ENCODE data around the gene LYSMD1.
"Not testable (repeated sequence)": the region's sequence is repeated elsewhere in the genome, so short reads cannot be mapped to it uniquely, and the experiment has no call there.

LYSMD1 gene

GRCh38 chr1:151165738-151166504 lies at the start of gene LYSMD1, which contains the start of gene SCNM1:
LYSMD1 (minus strand) TSS chr1:151165902; CDS start chr1:151165258, 644 bp downstream.
SCNM1 (plus strand) TSS chr1:151166144; CDS start chr1:151166153, 9 bp downstream.
- DNase-seq: peak; percentile 83 to 89 (median 87)

DNA sequence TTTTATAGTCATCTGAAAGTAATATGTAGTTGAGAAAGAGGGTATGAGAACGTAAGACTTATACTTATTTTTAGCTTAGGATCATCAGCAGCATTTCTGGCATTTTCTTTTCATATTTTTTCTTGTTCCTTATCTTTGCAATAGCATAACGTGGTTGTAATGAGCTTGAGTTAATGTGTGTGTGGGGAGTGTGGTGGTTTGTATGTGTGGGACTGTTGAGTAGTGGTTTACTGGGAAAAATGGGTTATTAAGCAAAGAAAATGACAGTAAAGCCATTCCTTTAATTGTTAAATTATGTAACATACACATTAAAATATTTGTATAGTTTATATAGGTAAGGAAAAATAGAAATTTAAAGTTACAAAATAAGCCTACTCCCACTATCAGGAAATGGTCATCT lies 47.9 kb upstream of the LYSMD1 start:
- no peak for DNase-seq

- DNase-seq: no peak
These were observed 46.4 kb upstream of the LYSMD1 start for GRCh38 chr1:151211972-151212705.

- no peak for DNase-seq
These were observed 45.1 kb upstream of the LYSMD1 start for GRCh38 chr1:151210830-151211229.

DNA sequence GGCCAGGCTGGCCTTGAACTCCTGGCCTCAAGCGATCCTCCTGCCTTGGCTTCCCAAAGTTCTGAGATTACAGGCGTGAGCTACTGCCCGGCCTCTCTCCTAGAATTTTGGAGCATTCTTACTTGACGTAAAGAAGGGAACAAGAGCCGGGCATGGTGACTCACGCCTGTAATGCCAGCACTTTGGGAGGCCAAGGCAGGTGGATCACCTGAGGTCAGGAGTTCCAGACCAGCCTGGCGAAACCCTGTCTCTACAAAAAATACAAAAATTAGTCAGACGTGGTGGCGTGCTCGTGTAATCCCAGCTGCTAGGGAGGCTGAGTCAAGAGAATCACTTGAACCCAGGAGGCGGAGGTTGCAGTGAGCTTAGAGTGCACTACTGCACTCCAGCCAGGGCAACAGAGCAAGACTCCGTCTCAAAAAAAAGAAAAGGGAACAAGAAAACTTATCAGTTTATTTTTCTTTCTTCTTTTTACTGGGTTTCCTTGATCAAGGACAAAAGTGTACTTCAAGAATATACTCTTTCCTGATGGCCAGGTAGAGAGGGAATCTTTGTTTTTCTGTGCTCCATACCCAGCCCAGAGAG lies 39.8 kb upstream of the LYSMD1 start:
- DNase-seq: not testable (repeated sequence)

GRCh38 chr1:151199873-151200581 lies 34.3 kb upstream of the LYSMD1 start:
- DNase-seq: peak in 1 of 4 experiments; percentile 5

GRCh38 chr1:151198254-151199127 lies 32.8 kb upstream of the LYSMD1 start, which contains the start of gene PIP5K1A:
PIP5K1A (plus strand) TSS chr1:151198552; CDS start chr1:151198997, 445 bp downstream.
- peak; percentile 97 to 98 (median 98) for DNase-seq

- no peak for DNase-seq
These were observed 32.2 kb upstream of the LYSMD1 start for GRCh38 chr1:151197863-151198253.

DNA sequence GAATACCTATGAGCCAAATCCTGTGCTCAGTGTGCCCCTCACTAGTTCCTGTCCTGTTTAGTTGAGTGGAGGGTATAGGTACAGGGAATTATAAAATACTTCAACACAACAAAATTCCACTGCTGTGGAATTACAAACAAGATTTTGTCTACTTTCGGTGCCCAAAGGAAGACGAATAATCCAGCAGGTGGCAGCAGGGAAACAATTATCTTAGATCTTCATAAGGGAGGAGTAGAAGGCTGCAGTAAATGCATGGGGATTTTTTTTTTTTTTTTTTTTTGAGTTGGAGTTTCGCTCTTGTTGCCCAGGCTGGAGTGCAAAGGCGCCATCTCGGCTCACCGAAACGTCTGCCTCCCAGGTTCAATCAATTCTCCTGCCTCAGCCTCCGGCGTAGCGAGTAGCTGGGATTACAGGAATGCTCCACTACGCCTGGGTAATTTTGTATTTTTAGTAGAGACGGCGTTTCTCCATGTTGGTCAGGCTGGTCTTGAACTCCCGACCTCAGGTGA lies 30.6 kb upstream of the LYSMD1 start:
- peak in 1 of 4 experiments; percentile 3 for DNase-seq

DNA sequence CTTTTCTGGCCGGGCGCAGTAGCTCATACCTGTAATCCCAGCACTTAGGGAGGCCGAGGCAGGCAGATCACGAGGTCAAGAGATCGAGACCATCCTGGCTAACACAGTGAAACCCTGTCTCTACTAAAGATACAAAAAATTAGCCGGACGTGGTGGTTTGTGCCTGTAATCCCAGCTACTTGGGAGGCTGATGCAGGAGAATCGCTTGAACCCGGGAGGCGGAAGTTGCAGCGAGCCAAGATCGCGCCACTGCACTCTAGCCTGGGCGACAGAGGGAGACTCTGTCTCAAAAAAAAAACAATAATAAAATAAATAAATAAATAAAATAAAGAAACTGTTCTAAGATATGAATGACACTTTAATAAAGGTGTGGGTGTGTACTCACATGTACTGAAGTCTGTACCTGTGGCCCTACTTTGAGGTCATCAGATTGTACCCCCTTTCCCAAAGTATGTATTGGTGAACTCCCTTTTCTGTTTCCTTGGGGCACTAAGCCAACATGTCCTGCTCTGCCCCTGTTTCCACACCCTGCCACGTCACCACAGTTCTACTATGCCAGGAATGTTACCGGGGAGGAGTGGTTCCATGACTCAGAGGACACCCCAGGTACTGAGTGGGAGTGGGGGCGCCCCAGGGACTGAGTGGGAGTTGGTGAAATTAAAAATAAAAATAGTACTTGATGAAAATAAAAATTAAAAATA lies 29.3 kb upstream of the LYSMD1 start:
- DNase-seq: not testable (repeated sequence)

GRCh38 chr1:151193856-151194255 lies 28.2 kb upstream of the LYSMD1 start:
- DNase-seq: no peak

GRCh38 chr1:151193304-151193703 lies 27.6 kb upstream of the LYSMD1 start:
- DNase-seq: no peak

GRCh38 chr1:151192047-151192446 lies 26.3 kb upstream of the LYSMD1 start:
- no peak for DNase-seq

- DNase-seq: peak; percentile 55 to 75 (median 69)
These were observed 24.1 kb upstream of the LYSMD1 start, which contains the start of gene VPS72 for GRCh38 chr1:151189637-151190445. VPS72 (minus strand) TSS chr1:151190197; CDS start chr1:151190121, 76 bp downstream.

GRCh38 chr1:151188667-151189066 lies 23.0 kb upstream of the LYSMD1 start:
- not testable (repeated sequence) for DNase-seq

GRCh38 chr1:151187205-151187604 lies 21.5 kb upstream of the LYSMD1 start:
- DNase-seq: no peak

DNA sequence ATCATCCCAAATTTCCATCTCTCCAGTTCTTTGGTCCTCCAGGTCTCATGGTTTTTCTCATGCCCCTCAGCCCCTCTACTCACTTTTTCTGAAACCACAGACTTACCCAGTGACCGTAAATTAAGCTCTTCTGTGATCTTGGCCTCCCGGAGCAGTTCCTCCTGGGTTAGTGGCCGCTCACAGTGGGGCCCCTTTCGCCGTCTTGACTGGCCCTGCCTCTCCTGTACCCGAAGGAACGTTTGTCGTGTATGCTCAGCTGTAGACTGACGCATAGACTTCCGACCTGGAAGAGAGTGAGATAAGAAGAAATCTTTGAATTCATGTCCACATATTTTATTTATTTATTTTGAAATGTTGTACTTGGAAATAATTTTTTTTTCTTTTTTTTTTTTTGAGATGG lies 18.5 kb upstream of the LYSMD1 start:
- DNase-seq: no peak

- no peak for DNase-seq
These were observed 10.9 kb upstream of the LYSMD1 start for GRCh38 chr1:151176514-151177045.

DNA sequence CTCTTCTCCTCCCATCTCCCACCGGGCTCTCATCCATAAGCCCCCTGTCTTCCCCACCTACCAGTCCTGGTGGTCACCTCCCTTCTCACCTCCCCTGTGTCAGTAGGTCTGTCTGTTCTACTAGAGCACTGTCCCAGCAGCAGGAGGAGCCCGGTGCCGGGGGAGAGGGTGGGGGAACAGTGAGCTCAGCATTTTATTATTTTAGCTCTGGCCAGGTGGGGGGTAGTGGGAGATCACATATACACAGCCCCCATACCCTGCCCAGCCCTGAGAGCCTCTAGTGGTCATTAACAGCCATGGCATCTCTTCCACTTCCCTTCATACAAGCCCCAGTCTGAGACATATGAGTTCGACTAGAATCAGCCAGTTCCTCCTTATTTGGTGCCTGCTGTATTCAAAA lies 10.2 kb upstream of the LYSMD1 start, which contains the start of gene TMOD4:
Gene TMOD4 (minus strand): TSS at position 119 of the 400 bp plus-strand sequence. CDS start 1,106 bp downstream, outside the sequence.
- no peak for DNase-seq

All from activated CD4-positive, CD25-positive, alpha-beta regulatory T cell (primary cell).